ENCODE measurements around the gene FAM131B.
"Not testable (repeated sequence)": the region's sequence is repeated elsewhere in the genome, so short reads cannot be mapped to it uniquely, and the experiment has no call there.

Gene FAM131B

GRCh38 chr7:143362131-143363015, at the start of gene FAM131B:
Gene FAM131B (minus strand): TSS chr7:143362713. CDS start chr7:143362603, 110 bp downstream.
- DNase-seq, result no peak

GRCh38 chr7:143411976-143412708, 49.6 kb upstream of the FAM131B start:
- DNase-seq, result no peak

GRCh38 chr7:143410521-143411004, 48.0 kb upstream of the FAM131B start:
- no peak for DNase-seq

- peak; percentile 49 for DNase-seq
Measured at GRCh38 chr7:143408686-143409561, 46.4 kb upstream of the FAM131B start, which contains the start of gene EPHA1. Gene EPHA1 (minus strand): TSS chr7:143408856. CDS start chr7:143408805, 51 bp downstream.

GRCh38 chr7:143408252-143408685, 45.8 kb upstream of the FAM131B start:
- DNase-seq, result no peak

GRCh38 chr7:143407287-143408251, 45.1 kb upstream of the FAM131B start:
- DNase-seq, result no peak

GRCh38 chr7:143406002-143406357, 43.5 kb upstream of the FAM131B start:
- DNase-seq, result no peak

- DNase-seq, result no peak
Measured at GRCh38 chr7:143405173-143406001, 42.9 kb upstream of the FAM131B start.

- not testable (repeated sequence) for DNase-seq
Measured at GRCh38 chr7:143402233-143402632, 39.7 kb upstream of the FAM131B start.

GRCh38 chr7:143401265-143401664, 38.8 kb upstream of the FAM131B start:
- no peak for DNase-seq

- no peak for DNase-seq
Measured at GRCh38 chr7:143399642-143400041, 37.1 kb upstream of the FAM131B start.

GRCh38 chr7:143399151-143399550, 36.6 kb upstream of the FAM131B start:
- no peak for DNase-seq

- DNase-seq, result no peak
Measured at GRCh38 chr7:143398616-143399015, 36.1 kb upstream of the FAM131B start.

- no peak for DNase-seq
Measured at GRCh38 chr7:143397710-143398530, 35.4 kb upstream of the FAM131B start.

- no peak for DNase-seq
Measured at GRCh38 chr7:143396625-143397556, 34.4 kb upstream of the FAM131B start.

GRCh38 chr7:143396182-143396581, 33.7 kb upstream of the FAM131B start:
- DNase-seq, result no peak

GRCh38 chr7:143395187-143396149, 33.0 kb upstream of the FAM131B start:
- DNase-seq, result no peak

Measured in activated CD4-positive, alpha-beta T cell treated with anti-CD3 and anti-CD28 coated beads, Interleukin-2, amount 50 U/mL, for 1 hour (primary cell).